ENCODE data around the gene RIF1. TPM values are rescaled to one million over a fixed set of nuclear protein-coding genes. Genes with fewer than 3 reads are reported as not detected.

The RIF1 gene
- total and polyA plus RNA-seq, 9 of the 15 experiments (the other 6 are each of a cell fraction or from before 2014, with no cell fraction given), result 11.0 to 109 (median 44.2) TPM

DNA sequence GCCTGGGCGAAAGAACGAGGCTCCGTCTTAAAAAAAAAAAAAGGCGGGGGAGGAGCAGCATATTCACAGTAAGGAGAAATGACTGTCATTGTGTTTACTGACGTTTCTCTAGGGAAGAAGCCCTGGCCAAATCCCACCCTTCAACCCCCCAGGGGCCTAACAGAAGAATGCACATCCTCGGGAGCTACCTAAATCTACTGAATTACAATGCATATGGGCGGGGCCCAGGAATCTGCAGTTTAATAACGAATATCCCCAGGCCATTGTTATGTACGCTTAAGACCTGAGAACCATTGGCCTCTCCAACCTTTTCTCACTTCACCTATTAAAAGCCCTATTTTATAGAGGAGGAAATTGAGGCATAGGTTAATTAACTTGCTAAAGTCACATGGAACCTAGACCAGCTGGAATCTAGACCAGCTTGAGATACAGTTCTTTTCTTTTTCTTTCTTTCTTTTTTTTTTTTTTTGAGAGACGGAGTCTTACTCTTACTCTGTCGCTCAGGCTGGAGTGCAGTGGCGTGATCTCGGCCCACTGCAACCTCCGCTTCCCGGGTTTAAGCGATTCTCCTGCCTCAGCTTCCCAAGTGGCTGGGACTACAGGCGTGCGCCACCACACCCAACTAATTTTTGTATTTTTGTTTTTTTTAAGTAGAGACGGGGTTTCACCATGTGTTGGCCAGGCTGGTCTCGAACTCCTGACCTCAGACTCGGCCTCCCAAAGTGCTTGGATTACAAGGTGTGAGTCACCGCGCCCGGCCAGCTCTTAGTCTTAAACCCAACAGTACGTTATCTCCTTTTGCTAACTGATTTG, 708 bp upstream of the RIF1 start (continued):
- TF ChIP-seq, protein P1, sequence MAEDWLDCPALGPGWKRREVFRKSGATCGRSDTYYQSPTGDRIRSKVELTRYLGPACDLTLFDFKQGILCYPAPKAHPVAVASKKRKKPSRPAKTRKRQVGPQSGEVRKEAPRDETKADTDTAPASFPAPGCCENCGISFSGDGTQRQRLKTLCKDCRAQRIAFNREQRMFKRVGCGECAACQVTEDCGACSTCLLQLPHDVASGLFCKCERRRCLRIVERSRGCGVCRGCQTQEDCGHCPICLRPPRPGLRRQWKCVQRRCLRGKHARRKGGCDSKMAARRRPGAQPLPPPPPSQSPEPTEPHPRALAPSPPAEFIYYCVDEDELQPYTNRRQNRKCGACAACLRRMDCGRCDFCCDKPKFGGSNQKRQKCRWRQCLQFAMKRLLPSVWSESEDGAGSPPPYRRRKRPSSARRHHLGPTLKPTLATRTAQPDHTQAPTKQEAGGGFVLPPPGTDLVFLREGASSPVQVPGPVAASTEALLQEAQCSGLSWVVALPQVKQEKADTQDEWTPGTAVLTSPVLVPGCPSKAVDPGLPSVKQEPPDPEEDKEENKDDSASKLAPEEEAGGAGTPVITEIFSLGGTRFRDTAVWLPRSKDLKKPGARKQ (CRISPR knock-in tag; IDR thresholded peaks at IDR 0.05), result peak; percentile 77; the same call in 1 of the 2 replicates
- no peak; a peak in 1 of 4 replicates for TF ChIP-seq ZMIZ1 (IDR thresholded peaks at IDR 0.05; ENCODE audit: low read depth in 2 of 2, low read length in 2 of 2)
- TF ChIP-seq ZBED1 (IDR thresholded peaks at IDR 0.05), result 0 out of 2 replicates have a peak, but pooled peaks have one; percentile 8
- TF ChIP-seq JUND (IDR thresholded peaks at IDR 0.05; ENCODE audit: borderline replicate concordance, low read depth, low read length), result peak; percentile 77
- TF ChIP-seq JUND (tag; IDR thresholded peaks at IDR 0.05; ENCODE audit: borderline replicate concordance, low read depth, low read length), result peak; percentile 91
- 0 out of 2 replicates have a peak, but pooled peaks have one; percentile 42 for TF ChIP-seq SNIP1 (IDR thresholded peaks at IDR 0.05; ENCODE audit: low read depth)
- TF ChIP-seq ZBTB5 (IDR thresholded peaks at IDR 0.05), result 0 out of 2 replicates have a peak, but pooled peaks have one; percentile 45
- peak; percentile 41; the same call in 1 of the 2 replicates for TF ChIP-seq CHAMP1 (IDR thresholded peaks at IDR 0.05)
- TF ChIP-seq ADNP (tag; IDR thresholded peaks at IDR 0.05), result peak; percentile 100
- TF ChIP-seq NFATC3 (IDR thresholded peaks at IDR 0.05), result no peak

All from K562 (cell line).